Ureter (tissue), 1 donor: Measurements from ENCODE around the gene FAM110D. TPM values are rescaled to one million over a fixed set of nuclear protein-coding genes. Genes with fewer than 3 reads are reported as not detected.
A peak's percentile ranks its signal among the peaks of the same experiment; 100 is the strongest.

Source experiments
- DNase-seq: peaks from one replicate; pipeline ENCODE4 v3.0.0-alpha.2; 2020; ENCODE audit warnings: low spot score
- total RNA-seq: library from RNA; stranded (reverse); gene quantifications from one replicate; pipeline ENCODE4 v1.2.4, GENCODE V29; 2023
- donor health status: DM: yes; HTN: yes; CAD: no.

Gene FAM110D
- 7.9 TPM for total RNA-seq

DNA sequence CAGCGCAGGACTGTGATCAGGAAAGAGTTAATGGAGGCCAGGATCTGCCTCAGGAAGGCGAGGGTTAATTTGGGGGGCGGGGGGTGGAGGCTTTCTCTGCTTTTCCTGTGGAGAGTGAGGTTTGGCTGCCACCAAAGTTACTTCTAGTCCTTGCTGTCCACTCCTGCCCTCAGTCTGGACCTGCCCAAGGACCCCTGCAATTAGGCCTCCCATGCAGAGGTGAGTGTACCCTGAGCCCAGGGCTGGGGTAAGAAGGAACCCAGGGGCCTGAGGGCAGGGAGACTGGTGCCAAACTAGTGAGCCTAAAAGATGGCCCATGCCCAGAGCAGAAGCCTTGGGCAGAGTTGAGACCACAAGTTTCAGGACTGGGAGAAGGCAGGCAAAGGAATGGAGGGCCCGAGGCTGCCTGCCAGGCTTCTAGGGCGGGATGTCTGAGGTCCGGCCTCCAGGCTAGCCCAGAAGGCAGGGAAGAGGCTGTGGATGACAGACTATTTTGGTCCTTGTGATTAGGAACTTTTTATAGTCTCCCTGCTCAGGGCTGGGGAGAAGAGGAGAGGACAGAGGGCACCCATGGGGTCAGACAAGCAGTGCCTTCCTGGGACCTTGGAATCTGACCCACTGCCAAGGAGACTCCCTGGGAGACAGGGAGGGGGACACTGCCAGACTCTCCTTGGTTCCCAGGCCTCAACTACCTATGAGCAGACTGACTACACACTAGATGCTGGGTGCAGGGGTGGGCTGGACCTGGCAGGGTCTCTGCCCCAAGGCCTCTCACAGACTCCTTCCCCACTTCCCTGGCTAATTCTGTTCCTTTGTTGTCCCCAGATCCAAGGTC, at the start of gene FAM110D:
Gene FAM110D, plus strand, starts transcription at position 172 of the 835 bp plus-strand sequence. CDS start 2,213 bp downstream, outside the sequence.
- no peak for DNase-seq

DNA sequence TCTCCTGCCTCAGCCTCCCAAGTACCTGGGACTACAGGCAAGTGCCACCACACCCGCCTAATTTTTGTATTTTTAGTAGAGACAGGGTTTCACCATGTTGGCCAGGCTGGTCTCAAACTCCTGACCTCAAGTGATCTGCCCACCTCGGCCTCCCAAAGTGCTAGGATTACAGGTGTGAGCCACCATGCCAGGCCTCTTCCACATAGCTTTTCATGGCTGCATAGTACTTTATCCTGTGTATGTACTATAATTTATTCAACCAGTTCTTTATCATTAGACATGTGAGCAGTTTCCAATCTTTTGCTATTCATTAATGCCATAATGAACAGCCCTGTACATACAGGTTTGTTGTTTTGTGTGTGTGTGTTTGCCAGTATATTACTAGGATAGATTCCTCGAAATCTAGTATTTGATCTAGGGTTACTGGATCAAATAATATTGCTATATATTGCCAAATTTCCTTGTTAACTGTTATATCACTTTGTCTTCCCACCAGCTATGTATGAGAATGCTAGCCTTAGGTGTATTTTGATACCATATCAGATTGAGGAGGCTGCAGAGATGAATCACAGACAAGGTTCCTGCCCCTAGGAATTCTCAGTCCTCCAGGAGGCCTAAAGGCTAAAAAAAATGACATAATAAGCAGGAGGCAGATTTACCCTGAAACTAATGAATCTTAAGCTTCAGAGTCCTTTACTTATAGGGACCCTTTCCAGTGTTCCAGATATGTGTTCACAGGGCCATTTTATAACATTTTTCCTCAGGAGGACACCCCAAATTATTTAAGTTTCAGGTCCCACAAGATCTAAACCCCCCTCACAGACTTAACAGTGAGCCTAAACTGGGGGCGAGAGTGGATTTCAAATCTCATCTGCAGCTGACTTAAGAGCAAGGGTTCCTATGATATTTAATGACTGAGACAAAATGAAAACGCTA, 49.4 kb upstream of the FAM110D start:
- DNase-seq, result no peak

DNA sequence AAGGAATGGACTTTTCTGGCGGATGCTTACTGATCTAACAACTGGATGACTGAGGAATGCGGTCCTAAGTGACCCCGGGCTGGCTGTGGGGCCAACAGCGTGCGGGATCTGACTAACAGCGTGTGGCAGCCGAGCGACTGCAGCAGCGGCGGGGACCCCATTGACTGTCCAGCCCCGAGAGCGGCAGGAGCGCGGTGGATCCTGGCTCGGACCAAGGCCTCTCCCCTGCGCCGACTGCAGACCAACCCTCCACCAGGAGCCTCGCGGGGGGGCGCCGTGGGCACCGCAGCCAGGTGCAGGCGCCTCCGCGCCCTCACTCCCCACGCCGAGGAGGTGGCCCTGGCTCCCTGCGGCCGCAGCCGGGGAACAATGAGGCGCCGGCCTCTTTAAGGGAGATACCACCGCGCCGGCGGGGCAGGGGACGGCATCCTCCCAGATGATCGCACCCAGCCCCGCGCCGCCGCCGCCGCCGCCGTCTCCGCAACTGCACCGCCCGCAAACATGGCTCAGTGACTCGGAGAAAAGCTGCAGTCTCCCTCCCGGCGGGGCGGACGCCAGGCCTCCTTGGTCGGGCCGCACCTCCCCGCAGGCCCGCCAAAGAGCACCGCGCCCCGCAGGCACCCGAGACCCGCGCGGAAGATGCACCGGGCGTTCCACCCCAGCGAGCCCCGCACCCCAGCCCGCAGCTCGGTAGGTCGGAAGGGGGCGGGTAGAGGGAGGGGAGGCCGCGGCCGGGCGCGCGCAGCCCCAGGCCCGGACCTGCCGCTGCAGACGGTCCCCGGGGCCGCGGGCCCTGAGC, 47.9 kb upstream of the FAM110D start:
- peak; percentile 70 for DNase-seq

DNA sequence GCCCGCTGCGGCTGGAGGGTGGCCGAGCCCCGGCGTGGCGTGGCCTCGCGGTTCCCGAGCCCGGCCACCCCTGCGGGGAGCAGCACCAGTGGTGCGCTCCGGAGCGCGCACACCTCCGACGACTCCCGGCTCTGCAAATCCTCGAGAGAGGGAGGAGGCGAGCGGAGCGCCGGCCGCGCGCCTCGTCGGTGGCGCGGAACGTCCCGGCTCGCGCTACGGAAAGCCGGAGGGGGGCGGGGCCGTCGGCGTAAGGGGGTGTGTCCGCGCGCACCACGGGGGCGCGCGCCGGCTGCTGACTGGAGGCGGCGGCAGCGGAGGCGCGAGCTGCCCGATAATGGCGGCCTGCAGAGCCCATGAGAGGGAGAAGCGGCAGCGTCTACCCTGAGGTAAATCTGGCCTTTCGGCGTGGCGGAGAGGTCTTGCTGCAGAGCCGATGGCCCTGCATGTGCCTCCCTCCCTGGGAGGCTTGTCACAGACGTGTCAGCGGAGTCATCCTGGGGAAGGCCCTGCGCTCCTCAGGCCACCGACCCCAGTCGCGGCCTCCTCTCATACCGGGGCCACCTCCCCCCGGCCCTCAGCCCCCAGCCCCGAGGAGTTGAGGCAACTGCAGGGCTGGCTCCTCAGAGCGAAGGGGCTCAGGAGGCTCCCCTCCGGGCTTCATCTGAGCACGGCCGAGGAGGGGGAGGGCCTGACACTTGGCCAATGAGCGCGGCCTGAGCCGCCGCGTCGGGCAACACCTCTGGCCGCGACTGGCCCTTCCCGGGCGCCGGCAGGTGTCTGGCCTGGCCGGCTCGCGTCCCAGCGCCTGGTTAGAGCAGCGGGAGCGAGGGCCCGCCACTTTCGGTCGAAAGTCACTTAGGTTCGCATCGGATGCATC, 47.1 kb upstream of the FAM110D start, which contains the start of gene PDIK1L:
Gene PDIK1L, plus strand, starts transcription at position 295 of the 877 bp plus-strand sequence. CDS start 2,485 bp downstream, outside the sequence.
- peak; percentile 96 for DNase-seq

DNA sequence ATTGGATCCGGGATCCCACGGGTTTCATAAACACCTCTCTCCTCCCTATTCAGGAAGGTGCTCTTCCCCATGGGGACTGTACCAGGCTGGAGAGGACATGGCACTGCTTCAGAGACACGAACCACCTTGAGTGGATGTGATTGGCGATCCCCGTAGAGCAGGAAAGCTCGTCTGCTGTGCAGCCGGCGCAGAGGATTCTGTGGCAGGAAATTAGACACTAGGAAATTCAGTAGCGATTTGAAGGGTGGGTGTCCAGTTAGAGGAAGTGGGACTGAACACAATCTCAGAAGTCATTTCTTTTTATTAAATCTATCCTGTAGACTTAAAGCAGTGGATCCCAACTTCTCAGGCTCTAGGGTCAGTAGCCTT, 46.5 kb upstream of the FAM110D start:
- no peak for DNase-seq

DNA sequence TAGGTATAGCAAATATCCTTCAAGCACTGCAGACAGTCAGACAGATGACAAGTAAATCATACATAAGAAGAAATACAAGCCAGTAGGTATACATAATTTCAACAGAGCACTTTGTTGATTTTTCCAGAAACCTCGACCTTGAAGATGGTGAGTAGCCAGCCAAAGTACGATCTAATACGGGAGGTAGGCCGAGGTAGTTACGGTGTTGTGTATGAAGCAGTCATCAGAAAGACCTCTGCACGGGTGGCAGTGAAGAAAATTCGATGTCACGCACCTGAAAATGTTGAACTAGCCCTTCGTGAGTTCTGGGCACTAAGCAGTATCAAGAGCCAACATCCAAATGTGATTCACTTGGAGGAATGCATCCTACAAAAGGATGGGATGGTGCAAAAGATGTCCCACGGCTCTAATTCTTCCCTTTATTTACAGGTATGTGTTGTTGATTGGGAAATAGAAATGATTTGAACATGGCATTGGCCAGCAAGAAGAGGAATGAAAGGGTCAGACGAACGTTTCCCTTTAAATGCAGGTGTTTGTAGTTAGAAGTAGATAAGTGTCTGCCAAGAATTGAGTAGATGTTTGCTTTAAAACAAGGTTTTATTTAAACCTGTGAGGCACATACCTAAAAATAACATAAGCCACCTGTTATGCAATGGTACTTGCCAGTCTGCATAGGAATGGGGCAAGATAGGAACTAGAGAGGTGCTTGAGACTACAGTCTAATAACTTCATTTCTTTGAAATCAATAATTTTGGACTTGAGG, 44.5 kb upstream of the FAM110D start:
- peak; percentile 37 for DNase-seq

DNA sequence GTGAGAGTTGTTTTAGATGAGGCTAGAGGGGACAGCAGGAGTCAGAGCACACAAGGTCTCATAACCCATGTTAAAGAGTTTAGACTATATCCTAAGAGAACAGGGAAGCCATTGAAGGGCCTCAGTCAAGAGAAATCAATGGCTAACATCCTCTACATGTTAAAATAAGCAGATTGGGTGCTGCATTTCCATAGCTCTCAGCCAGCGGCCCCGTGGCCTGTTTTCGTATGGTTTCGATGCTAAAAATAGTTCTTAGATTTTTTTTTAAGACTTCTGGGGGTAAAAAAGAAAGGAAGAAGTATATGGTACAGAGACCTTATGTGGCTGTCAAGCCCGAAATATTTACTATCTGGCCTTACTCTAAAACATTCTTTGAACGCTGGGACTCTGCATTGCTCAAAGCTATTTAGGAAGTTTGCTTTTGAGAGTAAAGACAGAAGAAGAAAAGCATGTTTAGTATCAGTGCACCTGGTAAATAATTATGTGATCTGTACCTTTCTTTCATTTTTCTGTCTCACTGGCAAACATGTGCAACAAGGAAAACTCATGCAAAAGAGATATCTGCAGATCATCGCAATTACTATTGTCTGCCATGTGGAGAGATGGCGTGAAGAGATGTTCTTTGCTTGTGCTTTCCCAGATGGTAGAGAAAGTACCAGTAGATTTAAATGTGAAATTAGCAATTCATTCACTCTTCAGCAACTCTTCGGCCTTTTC, 38.8 kb upstream of the FAM110D start:
- no peak for DNase-seq

DNA sequence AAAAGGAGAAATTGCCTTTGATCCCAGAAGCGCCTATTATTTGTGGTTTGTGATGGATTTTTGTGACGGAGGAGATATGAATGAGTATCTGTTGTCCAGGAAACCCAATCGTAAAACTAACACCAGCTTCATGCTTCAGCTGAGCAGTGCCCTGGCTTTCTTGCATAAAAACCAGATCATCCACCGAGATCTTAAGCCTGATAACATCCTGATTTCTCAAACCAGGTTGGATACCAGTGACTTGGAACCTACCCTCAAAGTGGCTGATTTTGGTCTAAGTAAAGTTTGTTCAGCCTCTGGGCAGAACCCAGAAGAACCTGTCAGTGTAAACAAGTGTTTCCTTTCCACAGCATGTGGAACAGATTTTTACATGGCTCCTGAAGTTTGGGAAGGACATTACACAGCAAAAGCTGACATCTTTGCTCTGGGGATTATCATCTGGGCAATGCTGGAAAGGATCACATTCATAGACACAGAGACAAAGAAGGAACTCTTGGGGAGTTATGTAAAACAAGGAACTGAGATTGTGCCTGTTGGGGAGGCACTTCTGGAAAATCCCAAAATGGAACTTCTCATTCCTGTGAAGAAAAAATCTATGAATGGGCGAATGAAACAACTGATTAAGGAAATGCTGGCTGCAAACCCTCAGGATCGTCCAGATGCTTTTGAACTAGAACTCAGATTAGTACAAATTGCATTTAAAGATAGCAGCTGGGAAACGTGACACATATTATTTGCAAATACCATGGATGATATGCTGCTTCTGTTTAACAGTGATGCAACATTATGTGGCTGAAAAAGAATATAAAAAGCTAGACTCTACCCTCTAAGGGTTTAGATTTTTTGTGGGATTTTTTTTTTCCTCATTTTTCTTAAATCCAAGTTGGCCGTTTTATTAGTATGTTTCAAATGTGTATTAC, 36.8 kb upstream of the FAM110D start:
- no peak for DNase-seq

DNA sequence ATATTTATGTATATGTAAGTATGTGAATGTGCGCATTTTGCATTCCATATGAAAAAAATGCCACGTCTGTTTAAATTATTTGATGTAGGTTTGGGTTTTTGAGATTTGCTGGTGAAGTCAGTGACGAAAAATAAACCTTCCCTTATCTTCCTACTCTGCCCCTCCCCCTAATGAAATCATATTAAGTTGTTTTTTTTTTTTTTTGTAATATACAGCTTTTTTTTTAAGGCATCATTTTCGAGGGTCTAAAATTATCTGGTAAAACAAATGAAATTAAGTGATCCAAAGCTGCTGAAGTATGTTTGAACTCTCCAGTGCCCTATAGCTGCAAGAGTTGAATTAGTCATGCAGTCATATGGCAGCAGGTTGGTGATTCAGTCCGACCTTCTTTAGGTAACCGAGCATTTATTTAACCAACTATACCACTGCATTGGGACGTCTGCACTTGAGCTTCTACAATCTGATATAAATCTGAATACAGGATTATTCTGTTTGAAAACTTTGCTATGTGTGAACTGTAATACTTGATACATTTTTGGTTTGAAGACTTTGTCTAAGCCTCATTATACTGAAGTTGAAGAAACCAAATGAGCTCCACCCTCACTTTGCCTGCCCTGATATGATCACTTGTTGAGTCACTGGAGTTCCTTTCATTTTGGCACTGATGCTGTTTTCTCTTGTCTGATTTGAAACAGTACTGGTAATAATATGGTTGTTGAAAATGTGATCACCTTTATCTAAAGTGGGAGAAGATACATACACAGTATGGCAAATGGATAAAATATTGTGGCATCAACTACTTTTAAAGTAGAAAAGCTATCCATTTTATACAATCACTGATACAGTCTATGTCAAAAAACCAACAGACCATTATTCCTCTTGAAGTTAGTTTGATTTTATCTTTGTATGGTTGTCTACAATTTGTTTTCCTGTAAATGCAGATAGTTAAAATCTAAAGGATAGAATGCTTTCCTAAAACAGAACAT, 35.6 kb upstream of the FAM110D start:
- DNase-seq, result peak; percentile 36

DNA sequence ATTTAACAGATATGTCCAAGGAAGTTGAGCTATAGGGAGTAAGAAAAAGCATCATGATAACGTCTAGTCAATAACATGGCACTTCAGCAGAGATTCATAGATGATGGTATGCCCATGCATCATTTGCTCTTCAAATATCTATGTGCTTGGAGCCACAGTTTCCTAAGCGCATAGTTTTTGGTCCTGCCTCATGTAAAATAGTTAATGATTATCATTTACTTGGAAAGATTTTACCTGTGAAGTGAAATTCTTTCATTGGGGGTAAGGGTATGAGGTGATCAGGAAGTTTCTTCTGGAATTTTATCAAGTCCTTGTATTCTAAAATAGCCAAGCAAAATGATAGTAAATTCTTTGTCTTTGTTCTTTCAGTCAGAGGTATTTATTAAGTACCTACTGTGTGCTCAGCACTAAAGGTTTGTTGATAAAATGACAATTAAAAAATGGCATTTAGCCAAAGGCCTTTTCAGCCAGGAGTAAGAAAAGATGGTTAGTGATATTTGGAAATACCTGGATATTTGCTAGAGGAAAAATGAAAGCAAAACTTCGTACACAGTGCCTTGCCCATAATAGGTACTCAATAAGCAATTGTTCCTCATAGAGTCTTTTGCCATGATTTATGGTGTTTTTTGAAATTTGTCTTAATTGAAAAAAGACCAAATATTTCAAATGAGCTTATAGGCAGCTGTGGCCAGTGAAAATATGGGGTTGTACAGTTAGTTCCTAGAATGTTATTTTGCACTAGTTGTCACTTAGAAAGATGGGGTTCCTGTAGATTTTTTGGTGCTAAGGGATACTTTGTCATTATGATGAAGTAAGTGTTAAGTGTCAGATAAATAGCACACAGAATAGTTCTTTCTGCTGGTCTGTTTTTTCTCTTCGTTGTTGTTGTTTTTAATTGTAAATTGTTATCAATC, 34.2 kb upstream of the FAM110D start:
- no peak for DNase-seq

DNA sequence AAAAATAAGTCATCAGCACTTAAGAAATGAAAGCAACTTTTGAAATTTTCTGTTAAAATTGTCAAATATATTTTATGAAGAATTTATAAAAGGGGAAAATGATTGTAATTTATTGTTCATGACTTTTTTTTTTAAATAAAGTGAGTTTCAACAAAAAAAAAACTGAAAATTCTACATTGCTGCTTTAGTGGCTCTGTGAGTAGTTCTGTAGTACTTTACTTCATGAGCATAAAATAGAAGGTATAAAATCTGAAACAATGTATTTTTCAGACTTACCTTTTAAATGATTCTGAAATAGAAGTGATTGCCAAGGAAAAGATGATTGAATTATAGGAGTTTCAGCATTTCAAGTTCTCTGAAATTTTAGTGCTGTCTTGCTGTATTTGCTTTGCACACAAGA, 33.5 kb upstream of the FAM110D start:
- DNase-seq, result no peak

DNA sequence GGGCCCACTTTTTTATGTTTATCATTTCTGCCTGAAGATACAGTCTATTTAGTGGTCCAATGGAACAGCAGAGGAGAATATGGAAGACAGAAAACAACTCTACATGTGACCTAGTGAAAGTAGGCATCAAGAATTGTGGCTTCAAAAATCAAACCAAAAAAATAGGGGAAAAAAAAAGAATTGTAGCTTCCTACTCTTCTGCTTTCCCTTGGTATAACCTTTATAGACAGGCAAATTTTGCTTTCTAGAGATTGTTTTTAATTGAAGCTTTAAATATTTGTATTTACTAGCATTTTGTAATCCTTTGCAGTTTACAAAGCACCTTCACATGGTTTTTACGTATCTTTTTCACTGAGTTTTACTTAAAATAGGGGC, 32.9 kb upstream of the FAM110D start:
- DNase-seq, result no peak

DNA sequence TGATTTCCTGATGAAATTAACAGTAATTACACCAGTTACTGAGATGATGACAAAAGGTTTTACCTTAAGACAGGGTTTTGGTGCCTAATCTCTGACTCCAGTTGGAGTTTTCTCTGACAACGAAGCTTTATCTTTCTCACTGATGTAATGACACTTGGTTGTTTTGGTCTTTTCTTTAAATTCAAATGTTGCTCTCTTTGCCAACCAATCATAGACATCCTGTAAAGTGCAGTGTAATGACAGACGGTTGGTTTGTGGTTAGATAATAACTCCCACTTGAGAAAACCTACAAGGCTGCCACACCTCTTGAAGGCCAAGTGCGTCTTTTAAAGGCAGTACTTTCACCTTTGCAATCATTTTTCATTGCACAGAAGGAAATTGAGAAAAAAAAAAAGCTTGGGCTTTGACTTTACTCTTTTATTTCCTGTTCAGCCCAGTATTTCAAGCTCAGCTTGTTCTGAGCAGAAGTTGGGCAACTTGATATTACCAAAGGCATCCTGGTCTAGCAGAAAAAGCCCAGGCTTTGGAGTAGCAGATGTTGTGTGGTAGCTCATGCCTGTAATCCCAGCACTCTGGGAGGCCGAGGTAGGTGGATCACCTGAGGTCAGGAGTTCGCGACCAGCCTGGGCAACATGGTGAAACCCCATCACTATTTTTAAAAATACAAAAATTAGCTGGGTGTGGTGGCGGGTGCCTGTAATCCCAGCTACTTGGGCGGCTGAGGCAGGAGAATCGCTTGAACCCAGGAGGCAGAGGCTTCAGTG, 32.4 kb upstream of the FAM110D start:
- peak; percentile 65 for DNase-seq

DNA sequence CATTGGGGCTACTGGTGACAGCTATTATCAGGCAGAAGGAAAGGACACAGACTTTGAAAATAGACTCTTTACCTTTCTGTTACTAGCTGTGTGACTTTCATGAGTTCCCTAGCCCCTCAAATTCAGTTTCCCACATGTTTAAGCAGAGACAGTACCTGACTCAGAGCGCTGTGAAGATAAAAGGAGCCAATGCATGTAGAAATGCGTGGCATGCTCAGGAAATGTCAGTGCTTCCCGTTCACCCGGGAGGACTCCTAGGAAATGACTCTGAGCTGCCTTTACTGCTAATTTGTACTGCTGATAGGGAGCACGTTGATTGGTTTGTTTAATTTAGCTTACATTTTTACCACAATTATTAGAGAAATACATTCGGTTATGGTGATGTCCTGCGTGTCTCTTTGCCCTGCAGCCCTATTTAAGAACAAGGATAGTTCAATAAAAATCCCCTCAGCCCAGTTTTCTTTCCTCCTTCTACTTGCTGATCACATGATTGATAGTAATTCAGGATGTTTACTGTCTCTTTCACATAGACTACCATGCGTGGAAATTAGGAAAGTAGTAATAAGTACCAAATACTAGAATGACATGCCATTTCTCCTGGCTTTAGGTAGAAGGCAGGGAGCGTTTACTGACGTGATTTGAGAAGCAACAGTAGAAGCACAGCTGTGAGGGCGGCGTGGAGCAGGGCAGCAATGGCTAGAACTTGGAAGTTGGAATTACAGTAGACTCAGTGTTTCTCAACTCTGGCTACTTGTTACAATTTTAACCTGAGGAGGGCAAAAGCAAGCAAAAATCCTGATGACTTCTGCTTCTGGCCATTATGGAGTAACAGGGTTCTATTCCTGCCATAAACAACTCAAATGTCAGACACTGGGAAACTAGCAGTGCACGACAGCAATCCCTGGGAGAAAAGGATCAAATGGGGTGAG, 31.4 kb upstream of the FAM110D start:
- peak; percentile 40 for DNase-seq
